ENCODE measurements around the gene OAT.

OAT gene

GRCh38 chr10:124418726-124419501 is at the start of gene OAT:
TSS of gene OAT (minus strand) at chr10:124418923. CDS start at chr10:124412171, 6,752 bp downstream.
- peak; percentile 87 for DNase-seq

- no peak for DNase-seq
Measured at GRCh38 chr10:124467165-124467564, 48.4 kb upstream of the OAT start.

GRCh38 chr10:124465777-124466488 is 47.2 kb upstream of the OAT start:
- no peak for DNase-seq

GRCh38 chr10:124465003-124465776 is 46.5 kb upstream of the OAT start:
- DNase-seq: no peak

- no peak for DNase-seq
Measured at GRCh38 chr10:124464028-124464965, 45.6 kb upstream of the OAT start.

GRCh38 chr10:124462348-124462695 is 43.6 kb upstream of the OAT start:
- DNase-seq: no peak

GRCh38 chr10:124461642-124462347 is 43.1 kb upstream of the OAT start, which contains the start of gene LHPP:
TSS of gene LHPP (plus strand) at chr10:124461823. CDS start at chr10:124461863, 40 bp downstream.
- DNase-seq: peak; percentile 12

- no peak for DNase-seq
Measured at GRCh38 chr10:124460144-124460543, 41.4 kb upstream of the OAT start.

GRCh38 chr10:124459395-124459794 is 40.7 kb upstream of the OAT start:
- DNase-seq: no peak

- DNase-seq: no peak
Measured at GRCh38 chr10:124458889-124459288, 40.2 kb upstream of the OAT start.

- DNase-seq: no peak
Measured at GRCh38 chr10:124458473-124458872, 39.8 kb upstream of the OAT start.

GRCh38 chr10:124455441-124455840 is 36.7 kb upstream of the OAT start:
- no peak for DNase-seq

GRCh38 chr10:124453960-124454610 is 35.4 kb upstream of the OAT start:
- no peak for DNase-seq

GRCh38 chr10:124451276-124451675 is 32.6 kb upstream of the OAT start:
- no peak for DNase-seq

GRCh38 chr10:124450783-124451057 is 32.0 kb upstream of the OAT start:
- no peak for DNase-seq

- DNase-seq: peak; percentile 18
Measured at GRCh38 chr10:124450012-124450782, 31.5 kb upstream of the OAT start, which contains the start of gene NKX1-2. TSS of gene NKX1-2 (minus strand) at chr10:124450035. CDS start at chr10:124449943, 92 bp downstream.

GRCh38 chr10:124449170-124450011 is 30.7 kb upstream of the OAT start:
- no peak for DNase-seq

GRCh38 chr10:124448696-124449169 is 30.0 kb upstream of the OAT start:
- DNase-seq: no peak

GRCh38 chr10:124447751-124448466 is 29.2 kb upstream of the OAT start:
- DNase-seq: no peak
